HepG2 (cell line): ENCODE measurements around the gene SLFNL1. TPM values are rescaled to one million over a fixed set of nuclear protein-coding genes. Genes with fewer than 3 reads are reported as not detected.

Experiments
- ARID5B ChIP-seq: IDR thresholded peaks from 2 replicates; pipeline ENCODE4 v1.4.0; 2020; ENCODE audit warnings: mild to moderate bottlenecking, missing genetic modification reagents
- ATF5 ChIP-seq: sonication (generic); formaldehyde crosslinking; IDR thresholded peaks from 2 replicates; pipeline ENCODE4 v1.4.0; 2020; ENCODE audit warnings: mild to moderate bottlenecking, low read depth, missing genetic modification reagents
- CHD2 ChIP-seq: IDR thresholded peaks from 2 replicates; pipeline ENCODE4 v1.6.1; 2011; ENCODE audit warnings: low read depth, low read length, improper control_type of control experiment
- CSRNP2 ChIP-seq: sonication (generic); formaldehyde crosslinking; conservative IDR thresholded peaks from 2 replicates; pipeline ENCODE4 v1.8.0; 2022; ENCODE audit warnings: low read depth, missing genetic modification reagents
- EEA1 ChIP-seq: sonication (generic); formaldehyde crosslinking; IDR thresholded peaks from 2 replicates; pipeline ENCODE4 v1.5.1; 2020; ENCODE audit warnings: mild to moderate bottlenecking, missing genetic modification reagents, borderline replicate concordance
- FOSL2 ChIP-seq: sonication (generic); formaldehyde crosslinking; IDR thresholded peaks from 2 replicates; pipeline ENCODE4 v1.4.0; 2020; ENCODE audit warnings: missing genetic modification reagents
- GATA4 ChIP-seq: sonication (generic); IDR thresholded peaks from 2 replicates; pipeline ENCODE4 v1.6.1; 2016; ENCODE audit warnings: antibody characterized with exemption, low read depth, borderline replicate concordance
- HNF4A ChIP-seq: sonication (generic); formaldehyde crosslinking; IDR thresholded peaks from 2 replicates; pipeline ENCODE4 v1.4.0; 2020; ENCODE audit warnings: missing genetic modification reagents
- MAX ChIP-seq: IDR thresholded peaks from 2 replicates; pipeline ENCODE4 v1.6.1; 2012; ENCODE audit warnings: inconsistent platforms
- NBN ChIP-seq: fragments of 450-650 bp; conservative IDR thresholded peaks from 2 replicates; pipeline ENCODE4 v1.6.1; 2017
- NR3C1 ChIP-seq: sonication (generic); formaldehyde crosslinking; IDR thresholded peaks from 2 replicates; pipeline ENCODE4 v1.4.0; 2020; ENCODE audit warnings: missing genetic modification reagents
- POLR2AphosphoS2 ChIP-seq: IDR thresholded peaks from 2 replicates; pipeline ENCODE4 v1.6.1; 2011; ENCODE audit warnings: low read depth, low read length, improper control_type of control experiment
- RAD51 ChIP-seq: fragments of 450-650 bp; IDR thresholded peaks from 2 replicates; pipeline ENCODE4 v1.6.1; 2016; ENCODE audit warnings: borderline replicate concordance
- SMYD3 ChIP-seq: sonication (generic); formaldehyde crosslinking; IDR thresholded peaks from 2 replicates; pipeline ENCODE4 v1.8.1; 2023; ENCODE audit warnings: mild to moderate bottlenecking, missing genetic modification reagents
- TEAD3 ChIP-seq: optimal IDR thresholded peaks from 2 replicates; pipeline ENCODE3; 2016; ENCODE audit warnings: borderline replicate concordance
- ZBTB20 ChIP-seq: sonication (generic); formaldehyde crosslinking; IDR thresholded peaks from 2 replicates; pipeline ENCODE4 v1.8.1; 2023; ENCODE audit warnings: missing genetic modification reagents, low read depth, mild to moderate bottlenecking, borderline replicate concordance
- ZBTB49 ChIP-seq: sonication (generic); formaldehyde crosslinking; IDR thresholded peaks from 2 replicates; pipeline ENCODE4 v1.4.0; 2020; ENCODE audit warnings: missing genetic modification reagents, borderline replicate concordance
- ZNF12 ChIP-seq: sonication (generic); formaldehyde crosslinking; IDR thresholded peaks from 2 replicates; pipeline ENCODE4 v1.5.0; 2020; ENCODE audit warnings: missing genetic modification reagents
- ZNF121 ChIP-seq: sonication (generic); formaldehyde crosslinking; IDR thresholded peaks from 2 replicates; pipeline ENCODE4 v1.5.0; 2020; ENCODE audit warnings: mild to moderate bottlenecking, missing genetic modification reagents
- ZNF143 ChIP-seq: sonication (generic); formaldehyde crosslinking; IDR thresholded peaks from 2 replicates; pipeline ENCODE4 v1.4.0; 2020; ENCODE audit warnings: missing genetic modification reagents
- ZNF234 ChIP-seq: sonication (generic); formaldehyde crosslinking; conservative IDR thresholded peaks from 2 replicates; pipeline ENCODE4 v1.5.1; 2020; ENCODE audit warnings: mild to moderate bottlenecking, missing genetic modification reagents
- ZNF563 ChIP-seq: sonication (generic); formaldehyde crosslinking; IDR thresholded peaks from 2 replicates; pipeline ENCODE4 v1.8.0; 2022; ENCODE audit warnings: mild to moderate bottlenecking, moderate library complexity, missing genetic modification reagents
- ZNF7 ChIP-seq: IDR thresholded peaks from 2 replicates; pipeline ENCODE4 v1.6.1; 2016; ENCODE audit warnings: missing biosample characterization, missing genetic modification reagents
- ZSCAN29 ChIP-seq: sonication (generic); formaldehyde crosslinking; conservative IDR thresholded peaks from 2 replicates; pipeline ENCODE4 v1.4.0; 2020; ENCODE audit warnings: mild to moderate bottlenecking, missing genetic modification reagents
- polyA plus RNA-seq, 8 experiments: library from polyadenylated mRNA; depleted of rRNA in 3 of 8; stranded (reverse) in 7 of 8; unstranded in 1 of 8; fragments of >200 nt; fragmentation: Illumina TruSeq in 4 of 8; extraction: Trizol in 4 of 8; gene quantifications; 2 replicates each; pipeline versions ENCODE4 v1.2.1 to v1.2.3, GENCODE V29; 2011 to 2016; ENCODE audit warnings: low read depth in 4 of 8, missing spikeins in 1 of 8, mixed read lengths in 1 of 8; ENCODE audit not compliant: insufficient read depth in 1 of 8
- total RNA-seq, 5 experiments: library from RNA; depleted of rRNA; stranded (reverse); fragments of >200 nt; fragmentation: Illumina TruSeq; extraction: Trizol; gene quantifications; 2 replicates each; pipeline ENCODE4 v1.2.3, GENCODE V29; 2016; ENCODE audit warnings: low read depth in 1 of 5

Gene SLFNL1
- total and polyA plus RNA-seq, 2 of the 13 experiments (the other 11 are each of a cell fraction or from before 2014, with no cell fraction given), result 0.07 to 0.20 TPM

DNA sequence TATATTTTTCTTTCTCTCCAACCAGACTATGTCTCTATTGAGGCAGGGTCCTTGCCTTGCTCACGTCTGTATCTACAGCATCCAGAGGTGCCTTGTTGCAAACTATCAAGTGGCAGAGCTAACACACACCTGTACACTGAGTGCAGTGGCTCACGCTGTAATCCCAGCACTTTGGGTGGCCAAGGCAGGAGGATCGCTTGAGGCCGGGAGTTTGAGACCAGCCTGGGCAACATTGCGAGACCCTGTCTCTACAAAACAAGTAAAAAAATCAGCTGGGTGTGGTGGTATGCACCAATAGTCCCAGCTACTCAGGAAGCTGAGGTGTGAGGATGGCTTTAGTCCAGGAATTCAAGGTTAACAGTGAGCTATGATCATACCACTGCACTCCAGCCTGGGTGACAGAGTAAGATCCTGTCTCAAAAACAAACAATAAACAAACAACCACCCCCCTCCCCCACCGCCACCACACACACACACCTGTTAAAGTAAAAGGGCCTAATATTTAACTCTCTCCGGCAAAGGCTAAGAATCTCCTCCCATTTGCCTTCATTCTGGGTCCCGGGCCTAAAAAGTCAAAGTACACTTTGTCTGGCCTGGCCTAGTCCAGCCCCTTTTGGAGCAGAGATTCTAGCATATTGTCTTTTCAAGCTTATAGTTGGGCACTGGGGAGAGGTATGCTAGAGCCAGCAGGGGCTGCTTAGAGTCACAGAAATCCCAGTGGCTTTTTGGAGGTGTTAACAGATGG lies 9.5 kb upstream of the SLFNL1 start (continued):
- TF ChIP-seq HNF4A (CRISPR knock-in tag), result peak; percentile 40; the same call in 1 of the 2 replicates
- peak; percentile 54 for TF ChIP-seq TEAD3
- no peak for TF ChIP-seq POLR2AphosphoS2
- TF ChIP-seq ATF5 (CRISPR knock-in tag), result no peak
- no peak for TF ChIP-seq ARID5B (CRISPR knock-in tag)
- TF ChIP-seq ZBTB20 (CRISPR knock-in tag), result no peak
- no peak for TF ChIP-seq NBN
- no peak for TF ChIP-seq CSRNP2 (CRISPR knock-in tag)
- TF ChIP-seq RAD51, result no peak
- TF ChIP-seq MAX, result no peak
- TF ChIP-seq ZNF143 (CRISPR knock-in tag), result no peak
- no peak for TF ChIP-seq ZNF563 (CRISPR knock-in tag)
- no peak for TF ChIP-seq ZSCAN29
- no peak for TF ChIP-seq ZNF234 (CRISPR knock-in tag)
- TF ChIP-seq FOSL2, result no peak
- TF ChIP-seq ZNF121 (CRISPR knock-in tag), result peak; percentile 91
- TF ChIP-seq EEA1 (CRISPR knock-in tag), result no peak
- TF ChIP-seq ZBTB49 (CRISPR knock-in tag), result no peak
- no peak for TF ChIP-seq NR3C1 (CRISPR knock-in tag)
- TF ChIP-seq GATA4, result no peak
- TF ChIP-seq SMYD3 (CRISPR knock-in tag), result no peak
- TF ChIP-seq CHD2, result no peak
- TF ChIP-seq ZNF7, result no peak
- TF ChIP-seq ZNF12 (CRISPR knock-in tag), result no peak
